Measurements from ENCODE around the gene PRUNE2.

The PRUNE2 gene

GRCh38 chr9:76654051-76654461, 251.9 kb downstream of the PRUNE2 start:
- DNase-seq = no peak

- no peak for DNase-seq
These were observed 253.0 kb downstream of the PRUNE2 start for GRCh38 chr9:76652894-76653293.

- DNase-seq = peak; percentile 10
These were observed 254.7 kb downstream of the PRUNE2 start for GRCh38 chr9:76651119-76651705.

GRCh38 chr9:76650692-76651091, 255.2 kb downstream of the PRUNE2 start:
- no peak for DNase-seq

- no peak for DNase-seq
These were observed 256.0 kb downstream of the PRUNE2 start for GRCh38 chr9:76649894-76650293.

GRCh38 chr9:76646249-76646648, 259.7 kb downstream of the PRUNE2 start:
- no peak for DNase-seq

- DNase-seq = no peak
These were observed 261.2 kb downstream of the PRUNE2 start for GRCh38 chr9:76644647-76645250.

GRCh38 chr9:76644171-76644570, 261.7 kb downstream of the PRUNE2 start:
- no peak for DNase-seq

GRCh38 chr9:76643399-76644117, 262.4 kb downstream of the PRUNE2 start:
- no peak for DNase-seq

GRCh38 chr9:76642701-76643209, 263.2 kb downstream of the PRUNE2 start:
- DNase-seq = no peak

GRCh38 chr9:76642074-76642473, 263.8 kb downstream of the PRUNE2 start:
- DNase-seq = no peak

GRCh38 chr9:76638001-76638400, 267.9 kb downstream of the PRUNE2 start:
- no peak for DNase-seq

- no peak for DNase-seq
These were observed 268.5 kb downstream of the PRUNE2 start for GRCh38 chr9:76637416-76637815.

- DNase-seq = peak; percentile 9
These were observed 271.4 kb downstream of the PRUNE2 start for GRCh38 chr9:76634356-76635054.

GRCh38 chr9:76630916-76631315, 275.0 kb downstream of the PRUNE2 start:
- DNase-seq = no peak

- DNase-seq = peak; percentile 36
These were observed 276.5 kb downstream of the PRUNE2 start for GRCh38 chr9:76629205-76629990.

GRCh38 chr9:76628155-76628554, 277.8 kb downstream of the PRUNE2 start:
- no peak for DNase-seq

GRCh38 chr9:76626980-76627379, 278.9 kb downstream of the PRUNE2 start:
- no peak for DNase-seq

- DNase-seq = no peak
These were observed 279.8 kb downstream of the PRUNE2 start for GRCh38 chr9:76626141-76626540.

GRCh38 chr9:76624391-76625048, 281.4 kb downstream of the PRUNE2 start:
- DNase-seq = no peak

- no peak for DNase-seq
These were observed 284.9 kb downstream of the PRUNE2 start for GRCh38 chr9:76620996-76621395.

- DNase-seq = no peak
These were observed 285.3 kb downstream of the PRUNE2 start for GRCh38 chr9:76620581-76620980.

All from activated CD4-positive, alpha-beta T cell treated with anti-CD3 and anti-CD28 coated beads, Interleukin-10, Interleukin-2, amounts not matched to agents 100 ng/mL and 50 ng/mL, durations not matched to agents 16 hours and 8 hours (primary cell).